ENCODE measurements around the gene ATP7A.
"Not testable (repeated sequence)": the region's sequence is repeated elsewhere in the genome, so short reads cannot be mapped to it uniquely, and the experiment has no call there.

ATP7A gene

GRCh38 chrX:77925764-77926163 lies 15.3 kb downstream of the ATP7A start:
- Mint-ChIP-seq H3K4me3 (no peak overlapping the region), H3K27me3 (no peaks in the 10 kb centered on the region), H3K4me1 (ENCODE audit: low read depth) (peaks cover 24% of the 10 kb centered on the region), H3K9me3 (ENCODE audit: low read depth) (no peaks in the 10 kb centered on the region), H3K27ac (no peak overlapping the region), H3K36me3 (peaks cover 2% of the 10 kb centered on the region)

GRCh38 chrX:77930581-77930980 lies 20.1 kb downstream of the ATP7A start:
- Mint-ChIP-seq H3K9me3 (ENCODE audit: low read depth) (no peaks in the 10 kb centered on the region), H3K36me3 (no peaks in the 10 kb centered on the region), H3K27ac (no peak overlapping the region), H3K4me3 (no peak overlapping the region), H3K27me3 (no peaks in the 10 kb centered on the region), H3K4me1 (ENCODE audit: low read depth) (peaks cover 12% of the 10 kb centered on the region)

GRCh38 chrX:77935886-77936285 lies 25.4 kb downstream of the ATP7A start:
- no peaks in the 10 kb centered on the region for H3K36me3 Mint-ChIP-seq
- no peaks in the 10 kb centered on the region for H3K27me3 Mint-ChIP-seq
- H3K4me1 Mint-ChIP-seq (ENCODE audit: low read depth): no peaks in the 10 kb centered on the region
- no peak overlapping the region for H3K4me3 Mint-ChIP-seq
- H3K27ac Mint-ChIP-seq: no peak overlapping the region
- H3K9me3 Mint-ChIP-seq (ENCODE audit: low read depth): no peaks in the 10 kb centered on the region

GRCh38 chrX:77936299-77936698 lies 25.8 kb downstream of the ATP7A start:
- no peaks in the 10 kb centered on the region for H3K4me1 Mint-ChIP-seq (ENCODE audit: low read depth)

GRCh38 chrX:77937291-77937690 lies 26.8 kb downstream of the ATP7A start:
- Mint-ChIP-seq H3K4me3 (no peak overlapping the region), H3K36me3 (no peaks in the 10 kb centered on the region), H3K27me3 (no peaks in the 10 kb centered on the region), H3K27ac (no peak overlapping the region), H3K9me3 (ENCODE audit: low read depth) (no peaks in the 10 kb centered on the region), H3K4me1 (ENCODE audit: low read depth) (peaks cover 2% of the 10 kb centered on the region)

More at GRCh38 chrX:77936299-77936698, 25.8 kb downstream of the ATP7A start:
- no peak overlapping the region for H3K27ac Mint-ChIP-seq
- no peaks in the 10 kb centered on the region for H3K27me3 Mint-ChIP-seq
- H3K4me3 Mint-ChIP-seq: no peak overlapping the region
- no peaks in the 10 kb centered on the region for H3K36me3 Mint-ChIP-seq
- no peaks in the 10 kb centered on the region for H3K9me3 Mint-ChIP-seq (ENCODE audit: low read depth)

- no peaks in the 10 kb centered on the region for H3K9me3 Mint-ChIP-seq (ENCODE audit: low read depth)
- peaks cover 3% of the 10 kb centered on the region for H3K4me1 Mint-ChIP-seq (ENCODE audit: low read depth)
- H3K27ac Mint-ChIP-seq: no peak overlapping the region
- no peaks in the 10 kb centered on the region for H3K36me3 Mint-ChIP-seq
- H3K27me3 Mint-ChIP-seq: no peaks in the 10 kb centered on the region
- no peak overlapping the region for H3K4me3 Mint-ChIP-seq
These were observed 27.7 kb downstream of the ATP7A start for GRCh38 chrX:77938083-77938680.

- not testable (repeated sequence) for H3K27me3 Mint-ChIP-seq; H3K4me1 Mint-ChIP-seq (ENCODE audit: low read depth); H3K9me3 Mint-ChIP-seq (ENCODE audit: low read depth); H3K4me3 Mint-ChIP-seq; H3K36me3 Mint-ChIP-seq; H3K27ac Mint-ChIP-seq
These were observed 34.5 kb downstream of the ATP7A start for GRCh38 chrX:77945031-77945430.

- H3K36me3 Mint-ChIP-seq: no peaks in the 10 kb centered on the region
- peaks cover 4% of the 10 kb centered on the region for H3K4me1 Mint-ChIP-seq (ENCODE audit: low read depth)
- H3K27me3 Mint-ChIP-seq: no peaks in the 10 kb centered on the region
- H3K4me3 Mint-ChIP-seq: no peak overlapping the region
- no peak overlapping the region for H3K27ac Mint-ChIP-seq
- H3K9me3 Mint-ChIP-seq (ENCODE audit: low read depth): no peaks in the 10 kb centered on the region
These were observed 35.5 kb downstream of the ATP7A start for GRCh38 chrX:77945910-77946545.

GRCh38 chrX:77946571-77946970 lies 36.1 kb downstream of the ATP7A start:
- no peak overlapping the region for H3K4me3 Mint-ChIP-seq
- H3K9me3 Mint-ChIP-seq (ENCODE audit: low read depth): no peaks in the 10 kb centered on the region
- no peak overlapping the region for H3K27ac Mint-ChIP-seq
- peaks cover 4% of the 10 kb centered on the region for H3K4me1 Mint-ChIP-seq (ENCODE audit: low read depth)
- H3K27me3 Mint-ChIP-seq: no peaks in the 10 kb centered on the region
- H3K36me3 Mint-ChIP-seq: no peaks in the 10 kb centered on the region

- Mint-ChIP-seq H3K36me3 (no peaks in the 10 kb centered on the region), H3K9me3 (ENCODE audit: low read depth) (no peaks in the 10 kb centered on the region), H3K4me1 (ENCODE audit: low read depth) (peaks cover 6% of the 10 kb centered on the region), H3K27ac (no peak overlapping the region), H3K27me3 (no peaks in the 10 kb centered on the region), H3K4me3 (no peak overlapping the region)
These were observed 39.3 kb downstream of the ATP7A start for GRCh38 chrX:77949840-77950239.

GRCh38 chrX:77952173-77952572 lies 41.7 kb downstream of the ATP7A start:
- Mint-ChIP-seq H3K4me3 (no peak overlapping the region), H3K27ac (no peak overlapping the region), H3K9me3 (ENCODE audit: low read depth) (no peaks in the 10 kb centered on the region), H3K36me3 (peaks cover 4% of the 10 kb centered on the region), H3K4me1 (ENCODE audit: low read depth) (peaks cover 12% of the 10 kb centered on the region), H3K27me3 (no peaks in the 10 kb centered on the region)

- no peak overlapping the region for H3K27ac Mint-ChIP-seq
These were observed 42.8 kb downstream of the ATP7A start for GRCh38 chrX:77953302-77953701.

GRCh38 chrX:77953708-77954107 lies 43.2 kb downstream of the ATP7A start:
- no peaks in the 10 kb centered on the region for H3K9me3 Mint-ChIP-seq (ENCODE audit: low read depth)
- H3K4me3 Mint-ChIP-seq: no peak overlapping the region
- peaks cover 19% of the 10 kb centered on the region for H3K4me1 Mint-ChIP-seq (ENCODE audit: low read depth)
- no peaks in the 10 kb centered on the region for H3K27me3 Mint-ChIP-seq
- H3K27ac Mint-ChIP-seq: no peak overlapping the region
- peaks cover 6% of the 10 kb centered on the region for H3K36me3 Mint-ChIP-seq

More at GRCh38 chrX:77953302-77953701, 42.8 kb downstream of the ATP7A start:
- H3K27me3 Mint-ChIP-seq: no peaks in the 10 kb centered on the region
- no peak overlapping the region for H3K4me3 Mint-ChIP-seq
- no peaks in the 10 kb centered on the region for H3K9me3 Mint-ChIP-seq (ENCODE audit: low read depth)
- peaks cover 6% of the 10 kb centered on the region for H3K36me3 Mint-ChIP-seq
- peaks cover 19% of the 10 kb centered on the region for H3K4me1 Mint-ChIP-seq (ENCODE audit: low read depth)

- Mint-ChIP-seq H3K4me3 (peak overlapping the region; percentile 61), H3K9me3 (ENCODE audit: low read depth) (no peaks in the 10 kb centered on the region)
These were observed 50.1 kb downstream of the ATP7A start for GRCh38 chrX:77960567-77960966.

GRCh38 chrX:77961063-77961462 lies 50.6 kb downstream of the ATP7A start:
- peak overlapping the region; percentile 95 for H3K27ac Mint-ChIP-seq
- peaks cover 12% of the 10 kb centered on the region for H3K36me3 Mint-ChIP-seq
- no peaks in the 10 kb centered on the region for H3K27me3 Mint-ChIP-seq
- peak overlapping the region; percentile 61 for H3K4me3 Mint-ChIP-seq
- H3K9me3 Mint-ChIP-seq (ENCODE audit: low read depth): no peaks in the 10 kb centered on the region
- peaks cover 46% of the 10 kb centered on the region for H3K4me1 Mint-ChIP-seq (ENCODE audit: low read depth)

More at GRCh38 chrX:77960567-77960966, 50.1 kb downstream of the ATP7A start:
- Mint-ChIP-seq H3K27me3 (no peaks in the 10 kb centered on the region), H3K4me1 (ENCODE audit: low read depth) (peaks cover 48% of the 10 kb centered on the region), H3K36me3 (peaks cover 8% of the 10 kb centered on the region), H3K27ac (peak overlapping the region; percentile 95)

Data from activated naive CD8-positive, alpha-beta T cell (primary cell).